Measurements from ENCODE around the gene KIAA0825.

KIAA0825 gene

GRCh38 chr5:94366811-94367210 is 251.6 kb downstream of the KIAA0825 start:
- in situ Hi-C loops (cut with MboI; ENCODE audit: low sequenced_read_pairs, unreplicated experiment) = no loop called here
- no peak for DNase-seq (ENCODE audit: low spot score)

GRCh38 chr5:94362857-94363256 is 255.5 kb downstream of the KIAA0825 start:
- in situ Hi-C loops (cut with MboI; ENCODE audit: low sequenced_read_pairs, unreplicated experiment) = no loop called here
- no peak for TF ChIP-seq CTCF (IDR thresholded peaks at IDR 0.05; ENCODE audit: borderline replicate concordance, control extremely low read depth, extremely low read depth, insufficient read depth, missing control alignments)
- DNase-seq (ENCODE audit: low spot score) = no peak

More at GRCh38 chr5:94366811-94367210, 251.6 kb downstream of the KIAA0825 start:
- no peak for TF ChIP-seq CTCF (IDR thresholded peaks at IDR 0.05; ENCODE audit: borderline replicate concordance, control extremely low read depth, extremely low read depth, insufficient read depth, missing control alignments)

- TF ChIP-seq CTCF (IDR thresholded peaks at IDR 0.05; ENCODE audit: borderline replicate concordance, control extremely low read depth, extremely low read depth, insufficient read depth, missing control alignments) = no peak
- in situ Hi-C loops (cut with MboI; ENCODE audit: low sequenced_read_pairs, unreplicated experiment) = no loop called here
- DNase-seq (ENCODE audit: low spot score) = no peak
Observed at GRCh38 chr5:94361832-94362796, 256.3 kb downstream of the KIAA0825 start.

- no peak for TF ChIP-seq CTCF (IDR thresholded peaks at IDR 0.05; ENCODE audit: borderline replicate concordance, control extremely low read depth, extremely low read depth, insufficient read depth, missing control alignments)
- in situ Hi-C loops (cut with MboI; ENCODE audit: low sequenced_read_pairs, unreplicated experiment) = no loop called here
- DNase-seq (ENCODE audit: low spot score) = no peak
Observed at GRCh38 chr5:94361161-94361560, 257.2 kb downstream of the KIAA0825 start.

GRCh38 chr5:94360382-94361130 is 257.8 kb downstream of the KIAA0825 start:
- in situ Hi-C loops (cut with MboI; ENCODE audit: low sequenced_read_pairs, unreplicated experiment) = no loop called here
- no peak for DNase-seq (ENCODE audit: low spot score)

More at GRCh38 chr5:94360382-94361130, 257.8 kb downstream of the KIAA0825 start:
- no peak for TF ChIP-seq CTCF (IDR thresholded peaks at IDR 0.05; ENCODE audit: borderline replicate concordance, control extremely low read depth, extremely low read depth, insufficient read depth, missing control alignments)
